C4-2B (cell line): Measurements from ENCODE around the gene ACP2.
A peak's percentile ranks its signal among the peaks of the same experiment; 100 is the strongest.

Experiments
- H3K27ac ChIP-seq: fragments of 450-650 bp; 2 replicates; pipeline ENCODE4 v1.5.1; 2017
- CTCF ChIP-seq: fragments of 450-650 bp; conservative IDR thresholded peaks from 2 replicates; pipeline ENCODE4 v1.5.1; 2017; ENCODE audit warnings: mild to moderate bottlenecking
- ZFX ChIP-seq: fragments of 450-650 bp; IDR thresholded peaks from 2 replicates; pipeline ENCODE4 v1.6.1; 2017

Gene ACP2

GRCh38 chr11:47272706-47273105, 24.1 kb upstream of the ACP2 start:
- TF ChIP-seq CTCF (no peak), ZFX (no peak)
- no peak overlapping the region for H3K27ac ChIP-seq

- H3K27ac ChIP-seq, result no peak overlapping the region
- TF ChIP-seq CTCF, result no peak
- no peak for TF ChIP-seq ZFX
Observed at GRCh38 chr11:47271961-47272661, 23.5 kb upstream of the ACP2 start.

GRCh38 chr11:47271328-47271727, 22.7 kb upstream of the ACP2 start:
- TF ChIP-seq ZFX (no peak), CTCF (no peak)
- H3K27ac ChIP-seq, result no peak overlapping the region

- TF ChIP-seq ZFX, result no peak
- peak; percentile 39 for TF ChIP-seq CTCF
- H3K27ac ChIP-seq, result peak overlapping the region; percentile 96
Observed at GRCh38 chr11:47270331-47271271, 22.0 kb upstream of the ACP2 start.

- peak within 1 kb of the TSS; percentile 96 for H3K27ac ChIP-seq
- TF ChIP-seq ZFX (no peak), CTCF (no peak)
Observed at GRCh38 chr11:47269829-47270305, 21.3 kb upstream of the ACP2 start, which contains the start of gene MADD. Gene MADD, plus strand, starts transcription at chr11:47270133.

GRCh38 chr11:47269002-47269828, 20.6 kb upstream of the ACP2 start:
- H3K27ac ChIP-seq, result peak overlapping the region; percentile 96
- no peak for TF ChIP-seq ZFX
- TF ChIP-seq CTCF, result no peak; the same call in 1 of the 2 replicates
